ENCODE data around the gene FOCAD. TPM values are rescaled to one million over a fixed set of nuclear protein-coding genes. Genes with fewer than 3 reads are reported as not detected.

FOCAD gene
- total RNA-seq, 1 donor from 2014 or later = 146 TPM

GRCh38 chr9:21031091-21031807 is 347.2 kb downstream of the FOCAD start, which contains the start of gene HACD4:
Gene HACD4, minus strand, starts transcription at chr9:21031640. Its CDS starts 50 bp downstream, at chr9:21031590.
- H3K27me3 ChIP-seq = peaks cover 10% of the 10 kb centered on the region
- Mint-ChIP-seq H3K27ac (no peak within 1 kb of the TSS), H3K27me3 (ENCODE audit: insufficient read depth, low read depth) (peaks cover 5% of the 10 kb centered on the region), H3K36me3 (no peaks in the 10 kb centered on the region), H3K4me3 (peak within 1 kb of the TSS; percentile 44), H3K9me3 (peaks cover 2% of the 10 kb centered on the region), H3K4me1 (peaks cover 3% of the 10 kb centered on the region)
- peak within 1 kb of the TSS; percentile 57 for H3K4me3 ChIP-seq
- peak within 1 kb of the TSS; percentile 81 for H3K4me2 ChIP-seq
- peaks cover 14% of the 10 kb centered on the region for H3F3A ChIP-seq (ENCODE audit: low read depth)
- H3K9ac ChIP-seq = no peak within 1 kb of the TSS
- DNase-seq (ENCODE audit: low spot score) = peak; percentile 61
- H3K36me3 ChIP-seq = no peaks in the 10 kb centered on the region
- TF ChIP-seq EZH2 (IDR thresholded peaks at IDR 0.05) (no peak), CTCF (IDR thresholded peaks at IDR 0.05) (no peak), EZH2phosphoT487 (IDR thresholded peaks at IDR 0.05) (no peak)
- H3K79me2 ChIP-seq (ENCODE audit: low read depth) = no peaks in the 10 kb centered on the region
- H2AFZ ChIP-seq (replicated peaks) = peak within 1 kb of the TSS; percentile 96
- H3K4me1 ChIP-seq = peaks cover 10% of the 10 kb centered on the region
- no peaks in the 10 kb centered on the region for H3K9me3 ChIP-seq (ENCODE audit: low read depth)
- H3K27ac ChIP-seq = no peak within 1 kb of the TSS
- H4K20me1 ChIP-seq (ENCODE audit: low read depth) = no peaks in the 10 kb centered on the region

- Histone ChIP-seq H3K4me1 (peaks cover 12% of the 10 kb centered on the region), H3K36me3 (no peaks in the 10 kb centered on the region), H3K4me3 (peak overlapping the region; percentile 57), H3K9ac (no peak overlapping the region), H3K79me2 (ENCODE audit: low read depth) (no peaks in the 10 kb centered on the region), H4K20me1 (ENCODE audit: low read depth) (no peaks in the 10 kb centered on the region), H3F3A (ENCODE audit: low read depth) (peaks cover 14% of the 10 kb centered on the region), H3K27me3 (peaks cover 10% of the 10 kb centered on the region), H3K4me2 (peak overlapping the region; percentile 81), H3K9me3 (ENCODE audit: low read depth) (no peaks in the 10 kb centered on the region), H3K27ac (no peak overlapping the region), H2AFZ (replicated peaks) (peak overlapping the region; percentile 96)
- DNase-seq (ENCODE audit: low spot score) = no peak
- no peak overlapping the region for H3K27ac Mint-ChIP-seq
- peaks cover 2% of the 10 kb centered on the region for H3K9me3 Mint-ChIP-seq
- H3K27me3 Mint-ChIP-seq (ENCODE audit: insufficient read depth, low read depth) = peaks cover 5% of the 10 kb centered on the region
- peak overlapping the region; percentile 44 for H3K4me3 Mint-ChIP-seq
- H3K4me1 Mint-ChIP-seq = peaks cover 3% of the 10 kb centered on the region
- H3K36me3 Mint-ChIP-seq = no peaks in the 10 kb centered on the region
- no peak for TF ChIP-seq EZH2phosphoT487 (IDR thresholded peaks at IDR 0.05)
Observed at GRCh38 chr9:21031808-21032183, 347.7 kb downstream of the FOCAD start.

GRCh38 chr9:21037278-21037677 is 353.2 kb downstream of the FOCAD start:
- Mint-ChIP-seq H3K4me1 (peaks cover 5% of the 10 kb centered on the region), H3K27me3 (ENCODE audit: insufficient read depth, low read depth) (peaks cover 5% of the 10 kb centered on the region), H3K4me3 (no peak overlapping the region), H3K9me3 (peaks cover 2% of the 10 kb centered on the region), H3K27ac (no peak overlapping the region), H3K36me3 (no peaks in the 10 kb centered on the region)
- no peak for DNase-seq (ENCODE audit: low spot score)
- Histone ChIP-seq H3K27ac (no peak overlapping the region), H2AFZ (replicated peaks) (no peak overlapping the region), H3K36me3 (no peaks in the 10 kb centered on the region), H3K79me2 (ENCODE audit: low read depth) (no peaks in the 10 kb centered on the region), H3K9ac (no peak overlapping the region), H3K27me3 (peaks cover 3% of the 10 kb centered on the region), H3K9me3 (ENCODE audit: low read depth) (no peaks in the 10 kb centered on the region), H4K20me1 (ENCODE audit: low read depth) (no peaks in the 10 kb centered on the region), H3F3A (ENCODE audit: low read depth) (peaks cover 8% of the 10 kb centered on the region), H3K4me1 (peaks cover 9% of the 10 kb centered on the region), H3K4me3 (no peak overlapping the region), H3K4me2 (peak overlapping the region; percentile 9)
- TF ChIP-seq EZH2 (IDR thresholded peaks at IDR 0.05) (no peak), EZH2phosphoT487 (IDR thresholded peaks at IDR 0.05) (no peak), CTCF (IDR thresholded peaks at IDR 0.05) (no peak)

GRCh38 chr9:21039302-21039701 is 355.2 kb downstream of the FOCAD start:
- H3K4me1 ChIP-seq = peaks cover 9% of the 10 kb centered on the region
- H3K4me1 Mint-ChIP-seq = peaks cover 3% of the 10 kb centered on the region
- H3K27me3 Mint-ChIP-seq (ENCODE audit: insufficient read depth, low read depth) = peaks cover 2% of the 10 kb centered on the region
- DNase-seq (ENCODE audit: low spot score) = no peak
- H3K79me2 ChIP-seq (ENCODE audit: low read depth) = no peaks in the 10 kb centered on the region
- H3K4me3 ChIP-seq = no peak overlapping the region
- H3F3A ChIP-seq (ENCODE audit: low read depth) = peaks cover 8% of the 10 kb centered on the region
- TF ChIP-seq EZH2phosphoT487 (IDR thresholded peaks at IDR 0.05) (no peak), EZH2 (IDR thresholded peaks at IDR 0.05) (no peak), CTCF (IDR thresholded peaks at IDR 0.05) (no peak)
- no peaks in the 10 kb centered on the region for H3K27me3 ChIP-seq
- H3K9me3 Mint-ChIP-seq = no peaks in the 10 kb centered on the region
- H3K36me3 ChIP-seq = no peaks in the 10 kb centered on the region
- H3K27ac ChIP-seq = no peak overlapping the region
- no peaks in the 10 kb centered on the region for H3K9me3 ChIP-seq (ENCODE audit: low read depth)
- no peak overlapping the region for H3K4me2 ChIP-seq
- H2AFZ ChIP-seq (replicated peaks) = no peak overlapping the region
- no peak overlapping the region for H3K9ac ChIP-seq
- H4K20me1 ChIP-seq (ENCODE audit: low read depth) = no peaks in the 10 kb centered on the region
- H3K36me3 Mint-ChIP-seq = no peaks in the 10 kb centered on the region
- no peak overlapping the region for H3K4me3 Mint-ChIP-seq
- no peak overlapping the region for H3K27ac Mint-ChIP-seq

Measured in neural progenitor cell (in vitro differentiated cells).